Mucosa of descending colon (tissue), 3 donors: ENCODE results near the gene TNIK. TPM values are rescaled to one million over a fixed set of nuclear protein-coding genes. Genes with fewer than 3 reads are reported as not detected.

Experiments used
- ATAC-seq: fragments of 200-7000 bp; cut with Tn5 transposase; one replicate; pipeline ENCODE4 v1.9.1; 2020; ENCODE audit warnings: mild to moderate bottlenecking, moderate library complexity
- DNase-seq, 3 donors: peaks; one replicate each; pipeline ENCODE4 v3.0.0-alpha.2; 2020
- H3K36me3 ChIP-seq: fragments of 200-600 bp; one replicate; pipeline ENCODE4 v1.8.0; 2021; ENCODE audit warnings: low read depth, mild to moderate bottlenecking
- H3K4me1 ChIP-seq: fragments of 200-600 bp; one replicate; pipeline ENCODE4 v1.8.0; 2021; ENCODE audit warnings: low read depth, mild to moderate bottlenecking
- H3K4me3 ChIP-seq: fragments of 200-600 bp; one replicate; pipeline ENCODE4 v1.8.0; 2021; ENCODE audit warnings: mild to moderate bottlenecking
- H3K9me3 ChIP-seq: fragments of 200-600 bp; one replicate; pipeline ENCODE4 v1.8.0; 2021; ENCODE audit warnings: mild to moderate bottlenecking
- CTCF ChIP-seq: fragments of 200-600 bp; IDR thresholded peaks from one replicate; pipeline ENCODE4 v1.8.0; 2022; ENCODE audit warnings: antibody characterized with exemption, mild to moderate bottlenecking
- intact Hi-C, 2 donors: fragments of 100-400 bp; cut with DNase I in 1 of 2; cut with micrococcal nuclease in 1 of 2; formaldehyde crosslinking; loops; one replicate each; pipeline versions ENCODE4 v1.11.0 to v1.11.1; 2022; cut with DNase I, micrococcal nuclease
- total RNA-seq, 3 donors: library from RNA; stranded (reverse); fragmentation: NEBNext Ultra II Directional in 2 of 3; extraction: Animal tissue kit (Norgen Biotek cat#: 25700) in 2 of 3; gene quantifications; one replicate each; pipeline versions ENCODE4 v1.2.1 to v1.2.4, GENCODE V29; 2021 to 2023
- donor health status: DM: no; HTN: no; CAD: no; lungs with moderate emphysema.
- donor health status: DM: no; HTN: no; CAD: no.
- donor health status: DM: no; HTN: yes; CAD: no.

TNIK gene
- total RNA-seq, 3 donors from 2014 or later, result 27.2 to 33.0 (median 28.0) TPM

GRCh38 chr3:171457607-171458061 is 2.6 kb downstream of the TNIK start:
- peaks cover 25% of the 10 kb centered on the region for H3K4me1 ChIP-seq
- TF ChIP-seq CTCF, result no peak
- intact Hi-C loops, result no loop called here
- no peak for ATAC-seq
- DNase-seq, result peak; percentile 26 to 50 (median 37)
- H3K36me3 ChIP-seq, result no peaks in the 10 kb centered on the region
- no peak overlapping the region for H3K4me3 ChIP-seq
- no peaks in the 10 kb centered on the region for H3K9me3 ChIP-seq

- Histone ChIP-seq H3K9me3 (no peaks in the 10 kb centered on the region), H3K36me3 (no peaks in the 10 kb centered on the region), H3K4me3 (no peak overlapping the region), H3K4me1 (peaks cover 25% of the 10 kb centered on the region)
- no peak for DNase-seq
- intact Hi-C loops, result no loop called here
- no peak for ATAC-seq
- TF ChIP-seq CTCF, result no peak
Observed at GRCh38 chr3:171456765-171457606, 3.2 kb downstream of the TNIK start.

GRCh38 chr3:171455603-171456550 is 4.3 kb downstream of the TNIK start:
- no peaks in the 10 kb centered on the region for H3K9me3 ChIP-seq
- H3K4me3 ChIP-seq, result no peak overlapping the region
- intact Hi-C loops, result no loop called here
- peaks cover 19% of the 10 kb centered on the region for H3K4me1 ChIP-seq
- no peak for TF ChIP-seq CTCF
- DNase-seq, result no peak
- ATAC-seq, result no peak
- no peaks in the 10 kb centered on the region for H3K36me3 ChIP-seq

GRCh38 chr3:171454041-171454440 is 6.2 kb downstream of the TNIK start:
- ATAC-seq (no peak), DNase-seq (peak in 1 of 3 donors; percentile 19)
- intact Hi-C loops, result no loop called here

More at GRCh38 chr3:171454041-171454440, 6.2 kb downstream of the TNIK start:
- H3K4me1 ChIP-seq, result peaks cover 19% of the 10 kb centered on the region
- H3K9me3 ChIP-seq, result no peaks in the 10 kb centered on the region
- H3K4me3 ChIP-seq, result no peak overlapping the region
- TF ChIP-seq CTCF, result no peak
- H3K36me3 ChIP-seq, result no peaks in the 10 kb centered on the region
